Activated T-cell treated with anti-CD3 and anti-CD28 coated beads, Interleukin-2, amount 50 U/mL, for 48 hours (primary cell): ENCODE measurements around the gene KRT9.
A peak's percentile ranks its signal among the peaks of the same experiment; 100 is the strongest.
"Not testable (repeated sequence)": the region's sequence is repeated elsewhere in the genome, so short reads cannot be mapped to it uniquely, and the experiment has no call there.

Source experiments
- DNase-seq, 2 experiments: peaks; one replicate each; pipeline ENCODE4 v3.0.0-alpha.2; 2020

KRT9 gene

GRCh38 chr17:41576740-41577139 lies 4.9 kb upstream of the KRT9 start:
- not testable (repeated sequence) for DNase-seq

- DNase-seq: no peak
Measured at GRCh38 chr17:41575336-41575735, 3.5 kb upstream of the KRT9 start.

GRCh38 chr17:41567317-41567716 lies 4.5 kb downstream of the KRT9 start:
- DNase-seq: no peak

GRCh38 chr17:41565338-41565737 lies 6.5 kb downstream of the KRT9 start:
- no peak for DNase-seq

- DNase-seq: no peak
Measured at GRCh38 chr17:41563607-41564170, 8.2 kb downstream of the KRT9 start.

GRCh38 chr17:41561554-41561953 lies 10.3 kb downstream of the KRT9 start:
- no peak for DNase-seq

- no peak for DNase-seq
Measured at GRCh38 chr17:41559548-41559947, 12.3 kb downstream of the KRT9 start.

- no peak for DNase-seq
Measured at GRCh38 chr17:41556931-41557330, 14.9 kb downstream of the KRT9 start.

- DNase-seq: no peak
Measured at GRCh38 chr17:41556306-41556705, 15.6 kb downstream of the KRT9 start.

- DNase-seq: no peak
Measured at GRCh38 chr17:41555105-41555887, 16.6 kb downstream of the KRT9 start.

GRCh38 chr17:41553987-41554680 lies 17.7 kb downstream of the KRT9 start:
- no peak for DNase-seq

GRCh38 chr17:41553176-41553575 lies 18.7 kb downstream of the KRT9 start:
- no peak for DNase-seq

- DNase-seq: no peak
Measured at GRCh38 chr17:41552455-41552854, 19.4 kb downstream of the KRT9 start.

GRCh38 chr17:41551365-41551764 lies 20.5 kb downstream of the KRT9 start:
- DNase-seq: no peak

GRCh38 chr17:41549596-41550039 lies 22.2 kb downstream of the KRT9 start:
- DNase-seq: no peak

GRCh38 chr17:41548844-41549595 lies 22.8 kb downstream of the KRT9 start:
- DNase-seq: peak; percentile 86 to 88

- DNase-seq: peak; percentile 85 to 88
Measured at GRCh38 chr17:41547921-41548843, 23.7 kb downstream of the KRT9 start.

GRCh38 chr17:41547378-41547841 lies 24.4 kb downstream of the KRT9 start:
- DNase-seq: no peak

GRCh38 chr17:41546819-41547218 lies 25.0 kb downstream of the KRT9 start:
- no peak for DNase-seq

- DNase-seq: no peak
Measured at GRCh38 chr17:41545829-41546410, 25.9 kb downstream of the KRT9 start.

GRCh38 chr17:41544935-41545334 lies 26.9 kb downstream of the KRT9 start:
- no peak for DNase-seq

- DNase-seq: no peak
Measured at GRCh38 chr17:41544491-41544892, 27.4 kb downstream of the KRT9 start.
